ENCODE data around the gene CXCR6.

CXCR6 gene

GRCh38 chr3:45949432-45949831, 6.2 kb downstream of the CXCR6 start:
- DNase-seq, result no peak

DNA sequence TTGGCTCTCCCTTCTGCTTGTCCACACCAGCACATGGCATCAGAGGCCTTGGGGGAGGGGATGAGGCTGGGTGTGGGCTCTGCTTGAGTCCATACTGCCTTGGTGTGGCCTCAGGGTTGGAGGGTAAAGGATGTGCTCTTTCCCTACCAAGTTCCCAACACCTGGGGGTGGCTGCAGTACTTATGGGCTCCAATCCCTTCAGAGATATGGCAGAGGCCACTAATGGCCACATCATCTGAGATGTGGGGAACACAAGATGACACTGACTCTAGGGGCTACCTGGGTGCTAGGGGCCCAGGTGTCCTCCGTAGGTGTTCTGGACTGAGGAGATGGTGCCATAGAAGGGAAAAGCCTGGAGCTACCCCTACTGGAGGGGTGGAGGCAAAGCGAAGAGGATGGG, 6.9 kb downstream of the CXCR6 start:
- DNase-seq, result no peak

- no peak for DNase-seq
Observed at GRCh38 chr3:45950686-45951600, 7.7 kb downstream of the CXCR6 start.

DNA sequence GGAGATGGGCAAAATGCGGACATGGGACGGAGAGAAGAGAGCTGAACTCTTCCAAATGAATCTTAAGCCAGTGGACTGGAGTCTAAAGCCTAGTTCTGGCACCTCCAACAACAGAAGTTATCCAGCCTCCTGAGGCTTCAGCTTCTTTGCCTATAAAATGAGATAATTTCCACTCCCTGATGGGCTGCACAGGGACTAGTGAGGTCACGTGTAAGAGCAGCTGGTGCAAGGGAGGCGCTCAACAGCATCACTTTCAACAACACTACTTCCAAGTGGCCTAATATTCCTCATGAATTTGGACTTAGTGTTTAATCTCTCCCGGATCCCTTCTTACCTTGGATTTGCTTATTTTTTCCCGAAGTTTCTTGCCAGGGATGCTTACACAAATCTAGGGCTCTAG, 8.7 kb downstream of the CXCR6 start:
- DNase-seq, result no peak

GRCh38 chr3:45952456-45952855, 9.2 kb downstream of the CXCR6 start:
- DNase-seq, result no peak

DNA sequence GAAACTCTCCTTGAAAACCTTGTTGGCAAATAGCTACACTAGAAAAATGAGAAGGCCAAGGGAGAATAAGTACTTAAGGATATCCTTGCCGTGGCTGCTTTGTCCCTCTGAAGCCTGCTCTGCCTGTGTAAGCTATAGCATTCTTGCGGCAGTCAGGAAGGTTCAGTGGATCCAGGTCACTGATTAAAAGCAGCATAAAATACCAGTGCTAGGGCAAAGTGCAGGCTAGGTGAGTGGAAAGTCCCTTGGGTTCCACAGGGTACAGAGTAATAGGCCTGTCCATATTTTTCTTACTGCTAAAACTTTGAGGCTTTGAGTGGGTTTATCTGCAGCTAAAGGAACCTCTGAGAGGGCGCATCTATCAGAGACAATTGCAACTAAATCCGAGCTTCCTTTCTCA, 10.3 kb downstream of the CXCR6 start:
- no peak for DNase-seq

GRCh38 chr3:45954306-45954705, 11.0 kb downstream of the CXCR6 start:
- DNase-seq, result no peak

DNA sequence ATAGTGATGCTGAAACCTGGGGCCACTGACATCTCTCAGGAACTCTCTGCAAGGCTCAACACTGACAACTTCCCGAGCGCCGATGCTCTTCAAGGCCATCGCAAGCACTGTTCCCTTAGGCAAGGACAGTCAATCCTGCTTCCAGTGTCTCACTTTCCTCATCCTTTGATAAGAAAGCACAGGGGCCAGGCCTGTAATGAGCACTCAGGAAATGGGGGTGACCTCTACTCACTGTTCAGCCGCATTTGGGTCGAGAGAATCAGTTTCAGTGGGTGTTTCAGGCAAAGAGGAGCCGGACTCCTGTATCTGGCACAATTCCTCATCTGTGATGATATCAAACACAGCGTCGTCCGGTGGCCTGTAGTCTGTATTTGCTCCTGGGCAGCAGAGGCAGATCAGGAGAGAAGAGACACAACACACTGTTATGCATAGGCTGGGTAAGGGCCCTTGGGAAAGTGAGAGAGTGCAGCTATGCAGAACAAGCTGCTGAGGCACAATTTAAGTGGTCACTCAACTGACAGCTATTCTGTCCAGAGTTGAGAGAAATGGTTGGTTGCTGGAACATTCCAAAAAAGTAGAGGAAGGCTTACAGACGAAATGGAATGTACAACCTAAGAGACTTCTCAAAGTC, 11.9 kb downstream of the CXCR6 start:
- no peak for DNase-seq

DNA sequence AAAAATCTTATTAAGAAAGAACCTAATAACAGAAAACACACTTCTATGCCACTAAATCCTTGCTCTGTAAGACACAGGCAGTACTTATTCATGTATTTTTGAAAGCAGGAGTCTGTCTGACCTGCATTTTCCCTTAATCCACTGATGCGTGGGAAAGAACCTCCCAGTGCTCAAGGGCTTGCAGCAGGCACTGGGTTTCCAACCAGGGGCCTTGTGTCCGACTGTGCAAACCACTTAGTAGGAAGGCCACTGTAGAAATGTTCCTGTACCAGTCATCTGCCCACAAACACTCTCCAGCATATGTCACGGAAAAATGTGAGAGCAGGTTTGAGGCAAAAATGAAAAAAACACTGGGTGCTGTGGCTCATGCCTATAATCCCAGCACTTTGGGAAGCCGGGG, 12.4 kb downstream of the CXCR6 start:
- no peak for DNase-seq

GRCh38 chr3:45957586-45957985, 14.3 kb downstream of the CXCR6 start:
- no peak for DNase-seq

DNA sequence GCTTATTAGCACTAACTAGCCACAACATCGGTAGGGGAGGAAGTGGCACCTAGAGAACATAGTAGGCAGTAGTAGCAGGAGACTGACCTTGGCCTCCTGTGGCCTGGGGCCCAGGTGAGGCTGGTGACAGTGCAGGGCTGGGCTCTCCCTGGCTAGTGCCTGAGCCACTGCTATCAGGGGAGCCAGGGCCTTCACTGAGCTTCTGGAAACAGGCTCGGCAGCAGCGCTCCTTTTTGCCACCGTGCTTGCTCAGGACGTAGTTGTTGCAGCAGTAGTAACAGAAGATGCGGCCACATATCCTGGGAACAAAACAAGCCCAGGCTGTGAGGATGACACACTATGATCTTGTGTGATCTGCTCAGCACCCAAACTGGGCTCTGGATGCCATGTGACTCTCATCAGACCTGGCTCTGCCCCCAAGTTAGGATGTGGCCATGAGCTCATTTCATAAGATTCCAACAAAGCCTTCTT, 15.1 kb downstream of the CXCR6 start:
- no peak for DNase-seq

- no peak for DNase-seq
Observed at GRCh38 chr3:45959201-45959600, 15.9 kb downstream of the CXCR6 start.

- no peak for DNase-seq
Observed at GRCh38 chr3:45960289-45960688, 17.0 kb downstream of the CXCR6 start.

- no peak for DNase-seq
Observed at GRCh38 chr3:45962033-45962432, 18.8 kb downstream of the CXCR6 start.

GRCh38 chr3:45964139-45964538, 20.9 kb downstream of the CXCR6 start:
- DNase-seq, result no peak

GRCh38 chr3:45965253-45965652, 22.0 kb downstream of the CXCR6 start:
- DNase-seq, result no peak

DNA sequence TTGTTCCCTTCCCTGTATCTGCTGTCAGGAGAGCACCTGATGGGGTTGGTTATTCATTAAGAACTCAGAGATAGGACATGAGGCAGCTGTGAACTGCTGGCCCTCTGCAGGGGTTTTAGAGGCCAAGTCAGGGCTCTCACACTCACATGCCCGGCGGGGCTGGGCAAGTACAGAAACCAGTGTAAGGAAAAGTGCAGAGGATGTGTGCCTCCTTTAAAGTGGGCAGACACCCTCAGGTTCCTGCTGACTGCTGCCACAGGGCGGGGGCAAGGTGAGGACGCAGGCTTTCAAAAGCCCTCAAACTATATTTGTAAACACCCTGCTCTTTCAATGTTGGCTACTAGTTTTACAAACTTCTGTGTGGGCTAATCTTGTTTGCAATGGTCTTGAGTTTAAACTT, 22.4 kb downstream of the CXCR6 start:
- no peak for DNase-seq

GRCh38 chr3:45966371-45966791, 23.1 kb downstream of the CXCR6 start:
- DNase-seq, result no peak

DNA sequence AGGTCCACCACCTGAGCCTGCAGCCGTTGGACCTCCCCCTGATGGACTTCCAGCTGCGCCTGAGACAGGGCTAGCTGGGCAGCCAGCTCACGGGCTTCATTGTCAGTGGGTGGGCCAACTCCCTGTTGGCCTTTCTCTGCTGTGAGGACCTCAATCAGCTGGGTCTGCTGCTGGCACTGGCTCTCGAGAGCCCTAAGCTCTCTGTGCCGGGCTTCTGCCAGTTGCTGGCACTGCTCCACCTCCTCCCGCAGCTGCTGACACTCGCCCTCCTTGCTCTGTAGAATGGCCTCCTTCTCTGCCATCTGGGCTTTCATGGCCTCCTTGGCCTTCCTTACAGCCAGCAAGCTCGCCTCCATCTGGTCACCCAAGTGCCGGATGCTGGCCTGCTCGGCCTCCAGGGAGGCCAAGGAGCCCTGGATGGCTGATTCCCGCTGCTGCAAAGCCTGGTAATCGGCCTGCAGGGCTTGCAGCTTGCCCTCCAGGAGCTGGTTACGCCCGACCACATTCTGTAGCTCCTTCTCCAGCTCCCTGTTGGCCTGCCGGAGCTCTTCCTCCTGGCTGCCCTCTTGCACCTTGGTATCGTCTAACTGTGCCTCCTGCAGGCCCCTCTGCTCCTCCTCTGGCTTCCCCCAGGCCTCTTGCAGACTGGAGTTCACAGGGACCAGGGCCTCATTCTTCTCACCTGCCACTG, 23.8 kb downstream of the CXCR6 start:
- no peak for DNase-seq

DNA sequence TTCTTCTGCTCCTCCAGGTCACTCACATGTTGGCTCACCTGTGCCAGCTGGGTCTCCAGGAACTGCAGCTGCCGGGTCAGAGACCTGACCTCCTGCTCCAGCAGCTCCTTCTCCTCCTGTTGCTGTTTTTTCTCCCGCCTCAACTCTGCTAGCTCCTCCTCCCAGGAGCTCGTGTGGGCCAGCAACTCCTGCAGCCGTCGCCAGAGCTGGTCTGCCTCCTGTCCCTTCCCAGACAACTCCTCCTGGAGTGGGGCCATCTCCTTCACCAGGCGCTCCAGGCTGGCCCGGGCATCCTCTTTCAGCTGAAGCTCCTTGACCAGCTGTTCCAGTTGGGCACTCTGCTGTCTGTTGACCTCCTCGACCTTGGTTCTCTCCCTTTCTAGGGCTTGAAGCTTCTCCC, 24.5 kb downstream of the CXCR6 start:
- no peak for DNase-seq

- DNase-seq, result no peak
Observed at GRCh38 chr3:45968149-45968548, 24.9 kb downstream of the CXCR6 start.

DNA sequence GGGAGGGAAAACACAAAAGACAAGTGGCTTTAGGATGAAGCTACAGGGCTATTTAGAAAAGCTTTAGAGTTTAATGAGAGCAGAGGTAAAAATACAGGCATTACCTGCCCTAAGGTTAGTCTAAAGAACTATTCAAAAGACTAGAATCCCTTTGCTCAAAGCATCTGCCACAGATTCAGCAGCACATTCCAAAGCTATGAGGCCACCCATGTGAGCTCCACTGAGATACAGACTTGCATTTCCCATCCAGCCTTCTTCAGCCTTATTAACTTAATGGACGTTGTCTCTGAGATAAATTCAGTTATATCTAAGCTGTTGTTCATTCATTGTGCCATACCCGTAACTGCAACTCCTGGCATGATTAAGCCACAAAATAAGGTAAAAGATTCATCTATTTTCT, 25.4 kb downstream of the CXCR6 start:
- DNase-seq, result no peak

DNA sequence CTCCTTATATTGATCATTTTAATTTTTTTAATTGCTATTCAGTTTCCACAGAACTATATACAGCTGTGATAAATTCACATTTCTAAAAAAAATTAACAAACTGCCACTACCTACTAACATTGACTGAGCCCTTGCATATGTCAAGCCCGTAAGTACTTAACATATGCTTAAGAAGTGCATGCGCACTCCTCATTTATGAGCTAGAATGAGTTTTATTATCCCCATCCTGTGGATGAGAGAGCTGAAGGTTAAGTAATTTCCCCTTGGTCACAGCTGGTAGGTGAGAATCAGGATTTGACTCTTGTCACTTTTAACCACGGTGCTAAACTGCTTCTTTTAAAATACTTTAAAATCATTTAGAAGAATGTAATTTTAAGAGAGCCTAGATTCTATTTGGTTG, 25.9 kb downstream of the CXCR6 start:
- DNase-seq, result no peak

GRCh38 chr3:45969953-45970352, 26.7 kb downstream of the CXCR6 start:
- DNase-seq, result no peak
